DOHH2 (cell line): ENCODE results near the gene TFB1M.

Experiments
- CTCF ChIP-seq: fragments of 200-600 bp; sonication (generic); IDR thresholded peaks from one replicate; pipeline ENCODE4 v1.5.1; 2014; ENCODE audit warnings: antibody characterized with exemption, mild to moderate bottlenecking, low read depth, low read length; ENCODE audit not compliant: poor library complexity, severe bottlenecking
- EZH2phosphoT487 ChIP-seq: fragments of 200-600 bp; sonication (generic); IDR thresholded peaks from 2 replicates; pipeline ENCODE4 v1.6.1; 2017; ENCODE audit warnings: borderline replicate concordance, mild to moderate bottlenecking, antibody characterized with exemption, low read length, moderate library complexity, mixed read lengths

GRCh38 chr6:155287762-155288161 lies 26.5 kb downstream of the TFB1M start:
- TF ChIP-seq CTCF (no peak), EZH2phosphoT487 (no peak)
